OCI-LY1 (cell line): ENCODE data around the gene GALNT18.

Experiments
- H2AFZ ChIP-seq: fragments of 200-600 bp; sonication (generic), shearing (Covaris generic); 2 replicates; pipeline ENCODE4 v1.6.0; 2014; ENCODE audit warnings: antibody characterized with exemption, mild to moderate bottlenecking, low read length
- H3F3A ChIP-seq: fragments of 200-600 bp; sonication (generic), shearing (Covaris generic); 2 replicates; pipeline ENCODE4 v1.6.0; 2014; ENCODE audit warnings: mild to moderate bottlenecking, antibody characterized with exemption, low read length, moderate library complexity; ENCODE audit not compliant: insufficient read depth
- H3K27ac ChIP-seq: fragments of 200-600 bp; sonication (generic); 2 replicates; pipeline ENCODE4 v1.5.1; 2014; ENCODE audit warnings: low read length, mixed run types, mild to moderate bottlenecking, low read depth; ENCODE audit not compliant: poor library complexity, severe bottlenecking
- H3K27me3 ChIP-seq: fragments of 200-600 bp; sonication (generic); 2 replicates; pipeline ENCODE4 v1.6.0; 2014; ENCODE audit warnings: antibody characterized with exemption, mild to moderate bottlenecking, low read length, moderate library complexity; ENCODE audit not compliant: insufficient read depth
- H3K36me3 ChIP-seq: fragments of 200-600 bp; sonication (generic); 2 replicates; pipeline ENCODE4 v1.6.1; 2014; ENCODE audit warnings: mild to moderate bottlenecking, antibody characterized with exemption, low read length, moderate library complexity, mixed read lengths; ENCODE audit not compliant: insufficient read depth
- H3K4me1 ChIP-seq: fragments of 200-600 bp; sonication (generic); 2 replicates; pipeline ENCODE4 v1.5.1; 2014; ENCODE audit warnings: mild to moderate bottlenecking, low read length, moderate library complexity; ENCODE audit not compliant: insufficient read depth, severe bottlenecking
- H3K4me2 ChIP-seq: fragments of 200-600 bp; sonication (generic), shearing (Covaris generic); 2 replicates; pipeline ENCODE4 v1.6.1; 2014; ENCODE audit warnings: low read length
- H3K4me3 ChIP-seq: fragments of 200-600 bp; sonication (generic); 2 replicates; pipeline ENCODE4 v1.5.1; 2014; ENCODE audit warnings: low read length, low read depth, mild to moderate bottlenecking, mixed read lengths; ENCODE audit not compliant: poor library complexity, severe bottlenecking
- H3K79me2 ChIP-seq: fragments of 200-600 bp; shearing (Covaris generic); 2 replicates; pipeline ENCODE4 v1.6.1; 2016; ENCODE audit warnings: mixed run types, low read length, mixed read lengths; ENCODE audit not compliant: insufficient read depth
- H3K9ac ChIP-seq: fragments of 200-600 bp; sonication (generic), shearing (Covaris generic); 2 replicates; pipeline ENCODE4 v1.6.1; 2014; ENCODE audit warnings: mild to moderate bottlenecking, low read length, mixed read lengths
- H3K9me2 ChIP-seq: fragments of 200-600 bp; sonication (generic), shearing (Covaris generic); 2 replicates; pipeline ENCODE4 v1.6.1; 2014; ENCODE audit warnings: low read depth, mild to moderate bottlenecking, low read length, mixed read lengths
- H3K9me3 ChIP-seq: fragments of 200-600 bp; shearing (Covaris generic); 2 replicates; pipeline ENCODE4 v1.6.1; 2014; ENCODE audit warnings: low read length, mixed read lengths
- H4K20me1 ChIP-seq: fragments of 200-600 bp; sonication (generic), shearing (Covaris generic); 2 replicates; pipeline ENCODE4 v1.6.0; 2016; ENCODE audit warnings: mild to moderate bottlenecking, low read length; ENCODE audit not compliant: insufficient read depth
- CTCF ChIP-seq: fragments of 200-600 bp; sonication (generic), shearing (Covaris generic); IDR thresholded peaks from 2 replicates; pipeline ENCODE4 v1.5.1; 2017; ENCODE audit warnings: mild to moderate bottlenecking, antibody characterized with exemption, low read length, moderate library complexity, mixed read lengths
- EZH2 ChIP-seq: fragments of 200-600 bp; sonication (generic), shearing (Covaris generic); IDR thresholded peaks from 2 replicates; pipeline ENCODE4 v1.8.0; 2017; ENCODE audit warnings: borderline replicate concordance, mixed run types, mild to moderate bottlenecking, antibody characterized with exemption, low read length, moderate library complexity, mixed read lengths

Gene GALNT18

GRCh38 chr11:11430431-11430830 is 191.4 kb downstream of the GALNT18 start:
- Histone ChIP-seq H3K27ac (no peak overlapping the region), H3K27me3 (no peaks in the 10 kb centered on the region), H3K4me1 (no peaks in the 10 kb centered on the region), H3F3A (no peaks in the 10 kb centered on the region), H2AFZ (no peak overlapping the region), H3K9me3 (no peaks in the 10 kb centered on the region), H3K79me2 (no peaks in the 10 kb centered on the region), H3K4me3 (no peak overlapping the region), H3K36me3 (no peaks in the 10 kb centered on the region), H4K20me1 (no peaks in the 10 kb centered on the region), H3K9ac (no peak overlapping the region), H3K4me2 (no peak overlapping the region), H3K9me2 (no peaks in the 10 kb centered on the region)
- TF ChIP-seq EZH2 (no peak), CTCF (no peak)

- H3K36me3 ChIP-seq = no peaks in the 10 kb centered on the region
- no peaks in the 10 kb centered on the region for H4K20me1 ChIP-seq
- no peaks in the 10 kb centered on the region for H3K9me2 ChIP-seq
- no peak overlapping the region for H3K4me3 ChIP-seq
- no peaks in the 10 kb centered on the region for H3K4me1 ChIP-seq
- no peak overlapping the region for H3K9ac ChIP-seq
- no peak overlapping the region for H3K27ac ChIP-seq
- H3F3A ChIP-seq = no peaks in the 10 kb centered on the region
- no peaks in the 10 kb centered on the region for H3K9me3 ChIP-seq
- H3K4me2 ChIP-seq = no peak overlapping the region
- no peaks in the 10 kb centered on the region for H3K79me2 ChIP-seq
- TF ChIP-seq CTCF (no peak), EZH2 (no peak)
- no peaks in the 10 kb centered on the region for H3K27me3 ChIP-seq
- H2AFZ ChIP-seq = no peak overlapping the region
Measured at GRCh38 chr11:11428714-11429113, 193.1 kb downstream of the GALNT18 start.

- Histone ChIP-seq H3K4me3 (no peak overlapping the region), H3K9me2 (no peaks in the 10 kb centered on the region), H3K4me2 (no peak overlapping the region), H3K9ac (no peak overlapping the region), H3F3A (no peaks in the 10 kb centered on the region), H3K9me3 (no peaks in the 10 kb centered on the region), H4K20me1 (no peaks in the 10 kb centered on the region), H2AFZ (no peak overlapping the region), H3K36me3 (no peaks in the 10 kb centered on the region), H3K27me3 (no peaks in the 10 kb centered on the region), H3K27ac (no peak overlapping the region), H3K4me1 (no peaks in the 10 kb centered on the region), H3K79me2 (no peaks in the 10 kb centered on the region)
- TF ChIP-seq CTCF = no peak
- TF ChIP-seq EZH2 = no peak
Measured at GRCh38 chr11:11427542-11427941, 194.3 kb downstream of the GALNT18 start.
